ENCODE results near the gene C7orf25.
A peak's percentile ranks its signal among the peaks of the same experiment; 100 is the strongest.
"Not testable (repeated sequence)": the region's sequence is repeated elsewhere in the genome, so short reads cannot be mapped to it uniquely, and the experiment has no call there.

C7orf25 gene

GRCh38 chr7:42928754-42929153 is 16.9 kb upstream of the C7orf25 start:
- no peak for DNase-seq

- no peak for DNase-seq
Measured at GRCh38 chr7:42926204-42926603, 14.3 kb upstream of the C7orf25 start.

- DNase-seq, result no peak
Measured at GRCh38 chr7:42925630-42926029, 13.8 kb upstream of the C7orf25 start.

GRCh38 chr7:42924223-42924838 is 12.5 kb upstream of the C7orf25 start:
- DNase-seq, result no peak

- DNase-seq, result no peak
Measured at GRCh38 chr7:42922017-42922753, 10.3 kb upstream of the C7orf25 start.

GRCh38 chr7:42915356-42915755 is 3.5 kb upstream of the C7orf25 start:
- DNase-seq, result no peak

GRCh38 chr7:42914421-42915045 is 2.7 kb upstream of the C7orf25 start:
- no peak for DNase-seq

GRCh38 chr7:42914009-42914408 is 2.1 kb upstream of the C7orf25 start:
- DNase-seq, result no peak

GRCh38 chr7:42913591-42913990 is 1.7 kb upstream of the C7orf25 start:
- DNase-seq, result no peak

- DNase-seq, result no peak
Measured at GRCh38 chr7:42910306-42910705, 1.6 kb downstream of the C7orf25 start.

- DNase-seq, result no peak
Measured at GRCh38 chr7:42907316-42907715, 4.6 kb downstream of the C7orf25 start.

- DNase-seq, result no peak
Measured at GRCh38 chr7:42906181-42906580, 5.7 kb downstream of the C7orf25 start.

GRCh38 chr7:42902331-42902730 is 9.5 kb downstream of the C7orf25 start:
- DNase-seq, result no peak

GRCh38 chr7:42900842-42901241 is 11.0 kb downstream of the C7orf25 start:
- no peak for DNase-seq

GRCh38 chr7:42893346-42894240 is 18.3 kb downstream of the C7orf25 start:
- DNase-seq, result peak in 2 of 3 experiments; percentile 47 to 93

- DNase-seq, result no peak
Measured at GRCh38 chr7:42886893-42887505, 24.9 kb downstream of the C7orf25 start.

GRCh38 chr7:42886129-42886528 is 25.7 kb downstream of the C7orf25 start:
- DNase-seq, result no peak

GRCh38 chr7:42885183-42885582 is 26.7 kb downstream of the C7orf25 start:
- DNase-seq, result not testable (repeated sequence)

- DNase-seq, result no peak
Measured at GRCh38 chr7:42883950-42884349, 27.9 kb downstream of the C7orf25 start.

- DNase-seq, result no peak
Measured at GRCh38 chr7:42880392-42880791, 31.5 kb downstream of the C7orf25 start.

- DNase-seq, result no peak
Measured at GRCh38 chr7:42878303-42878702, 33.6 kb downstream of the C7orf25 start.

GRCh38 chr7:42877862-42878261 is 34.0 kb downstream of the C7orf25 start:
- DNase-seq, result no peak
